ENCODE data around the gene ADCY1.

Gene ADCY1

GRCh38 chr7:45610660-45611299, 36.6 kb downstream of the ADCY1 start:
- TF ChIP-seq GATA2 (IDR thresholded peaks at IDR 0.05; ENCODE audit: low read depth, low read length) (no peak), GATA3 (IDR thresholded peaks at IDR 0.05; ENCODE audit: low read depth, low read length) (no peak)

GRCh38 chr7:45617166-45617565, 43.0 kb downstream of the ADCY1 start:
- TF ChIP-seq GATA3 (IDR thresholded peaks at IDR 0.05; ENCODE audit: low read depth, low read length) (no peak), GATA2 (IDR thresholded peaks at IDR 0.05; ENCODE audit: low read depth, low read length) (no peak)

- TF ChIP-seq GATA3 (IDR thresholded peaks at IDR 0.05; ENCODE audit: low read depth, low read length) (no peak), GATA2 (IDR thresholded peaks at IDR 0.05; ENCODE audit: low read depth, low read length) (no peak)
Observed at GRCh38 chr7:45622058-45622457, 47.9 kb downstream of the ADCY1 start.

GRCh38 chr7:45623157-45623556, 49.0 kb downstream of the ADCY1 start:
- TF ChIP-seq GATA3 (IDR thresholded peaks at IDR 0.05; ENCODE audit: low read depth, low read length) (no peak), GATA2 (IDR thresholded peaks at IDR 0.05; ENCODE audit: low read depth, low read length) (no peak)

- no peak for TF ChIP-seq GATA2 (IDR thresholded peaks at IDR 0.05; ENCODE audit: low read depth, low read length)
- TF ChIP-seq GATA3 (IDR thresholded peaks at IDR 0.05; ENCODE audit: low read depth, low read length), result no peak
Observed at GRCh38 chr7:45623740-45624391, 49.7 kb downstream of the ADCY1 start.

- TF ChIP-seq GATA3 (IDR thresholded peaks at IDR 0.05; ENCODE audit: low read depth, low read length) (no peak), GATA2 (IDR thresholded peaks at IDR 0.05; ENCODE audit: low read depth, low read length) (no peak)
Observed at GRCh38 chr7:45624392-45624760, 50.2 kb downstream of the ADCY1 start.

- TF ChIP-seq GATA3 (IDR thresholded peaks at IDR 0.05; ENCODE audit: low read depth, low read length), result no peak
- TF ChIP-seq GATA2 (IDR thresholded peaks at IDR 0.05; ENCODE audit: low read depth, low read length), result no peak
Observed at GRCh38 chr7:45625067-45625466, 50.9 kb downstream of the ADCY1 start.

GRCh38 chr7:45625714-45626440, 51.7 kb downstream of the ADCY1 start:
- TF ChIP-seq GATA2 (IDR thresholded peaks at IDR 0.05; ENCODE audit: low read depth, low read length), result no peak
- TF ChIP-seq GATA3 (IDR thresholded peaks at IDR 0.05; ENCODE audit: low read depth, low read length), result no peak

GRCh38 chr7:45626441-45627430, 52.6 kb downstream of the ADCY1 start:
- TF ChIP-seq GATA2 (IDR thresholded peaks at IDR 0.05; ENCODE audit: low read depth, low read length) (no peak), GATA3 (IDR thresholded peaks at IDR 0.05; ENCODE audit: low read depth, low read length) (no peak)

GRCh38 chr7:45627691-45628456, 53.7 kb downstream of the ADCY1 start:
- TF ChIP-seq GATA3 (IDR thresholded peaks at IDR 0.05; ENCODE audit: low read depth, low read length) (no peak), GATA2 (IDR thresholded peaks at IDR 0.05; ENCODE audit: low read depth, low read length) (no peak)

GRCh38 chr7:45631569-45631968, 57.4 kb downstream of the ADCY1 start:
- no peak for TF ChIP-seq GATA3 (IDR thresholded peaks at IDR 0.05; ENCODE audit: low read depth, low read length)

GRCh38 chr7:45636733-45637132, 62.6 kb downstream of the ADCY1 start:
- TF ChIP-seq GATA3 (IDR thresholded peaks at IDR 0.05; ENCODE audit: low read depth, low read length) (no peak), GATA2 (IDR thresholded peaks at IDR 0.05; ENCODE audit: low read depth, low read length) (no peak)

GRCh38 chr7:45638916-45639315, 64.7 kb downstream of the ADCY1 start:
- no peak for TF ChIP-seq GATA3 (IDR thresholded peaks at IDR 0.05; ENCODE audit: low read depth, low read length)
- TF ChIP-seq GATA2 (IDR thresholded peaks at IDR 0.05; ENCODE audit: low read depth, low read length), result no peak
